Neutrophil (primary cell): Measurements from ENCODE around the gene TRIL.

Source experiments
- H3K27ac ChIP-seq: fragments of 200-600 bp; sonication (generic); 2 replicates; pipeline ENCODE4 v1.5.1; 2016; ENCODE audit warnings: mild to moderate bottlenecking, moderate library complexity
- H3K27me3 ChIP-seq: fragments of 200-600 bp; sonication (generic); 2 replicates; pipeline ENCODE4 v1.6.0; 2016; ENCODE audit warnings: mild to moderate bottlenecking
- H3K36me3 ChIP-seq: fragments of 200-600 bp; sonication (generic); 2 replicates; pipeline ENCODE4 v1.5.1; 2017
- H3K4me1 ChIP-seq, 2 experiments: fragments of 200-600 bp in 1 of 2; sonication (generic) in 1 of 2; 1 replicate in 1 of 2; 2 replicates in 1 of 2; pipeline versions ENCODE4 v1.5.1 to v1.6.1; 2013 to 2016; ENCODE audit warnings: low read depth in 1 of 2, low read length in 1 of 2, mild to moderate bottlenecking in 1 of 2, moderate library complexity in 1 of 2; ENCODE audit not compliant: control insufficient read depth in 1 of 2, insufficient read depth in 1 of 2
- H3K4me3 ChIP-seq, 2 experiments: fragments of 200-600 bp in 1 of 2; sonication (generic) in 1 of 2; 1 replicate in 1 of 2; 2 replicates in 1 of 2; pipeline ENCODE4 v1.5.1; 2013 to 2016; ENCODE audit warnings: low read depth in 1 of 2, low read length in 1 of 2, mild to moderate bottlenecking in 1 of 2, moderate library complexity in 1 of 2
- H3K9me3 ChIP-seq: fragments of 200-600 bp; sonication (generic); 2 replicates; pipeline ENCODE4 v1.5.1; 2016
- CTCF ChIP-seq: fragments of 200-600 bp; sonication (generic); IDR thresholded peaks from 2 replicates; pipeline ENCODE4 v1.5.1; 2016; ENCODE audit warnings: antibody characterized with exemption

TRIL gene

GRCh38 chr7:28958235-28958979 lies at the start of gene TRIL:
TSS of gene TRIL (minus strand) at chr7:28958330. CDS start at chr7:28958046, 284 bp downstream.
- H3K27me3 ChIP-seq = peaks cover 95% of the 10 kb centered on the region
- peaks cover 36 to 38% of the 10 kb centered on the region in 2 experiments for H3K4me1 ChIP-seq
- H3K36me3 ChIP-seq = no peaks in the 10 kb centered on the region
- no peak within 1 kb of the TSS for H3K27ac ChIP-seq
- H3K4me3 ChIP-seq = peak within 1 kb of the TSS in 1 of 2 experiments; percentile 65
- no peak for TF ChIP-seq CTCF
- H3K9me3 ChIP-seq = no peaks in the 10 kb centered on the region

- Histone ChIP-seq H3K4me3 (no peak overlapping the region), H3K4me1 (peaks cover under 1 to 15% of the 10 kb centered on the region in 2 experiments), H3K9me3 (no peaks in the 10 kb centered on the region), H3K27ac (no peak overlapping the region), H3K27me3 (no peaks in the 10 kb centered on the region), H3K36me3 (no peaks in the 10 kb centered on the region)
- TF ChIP-seq CTCF = no peak
Observed at GRCh38 chr7:29007127-29007526, 49.0 kb upstream of the TRIL start.

- no peaks in the 10 kb centered on the region for H3K36me3 ChIP-seq
- H3K27me3 ChIP-seq = no peaks in the 10 kb centered on the region
- H3K9me3 ChIP-seq = no peaks in the 10 kb centered on the region
- H3K4me1 ChIP-seq = peaks cover 13 to 28% of the 10 kb centered on the region in 2 experiments
- H3K27ac ChIP-seq = no peak overlapping the region
- no peak overlapping the region for H3K4me3 ChIP-seq
- no peak for TF ChIP-seq CTCF
Observed at GRCh38 chr7:29005829-29006228, 47.7 kb upstream of the TRIL start.

GRCh38 chr7:29005406-29005805 lies 47.3 kb upstream of the TRIL start:
- TF ChIP-seq CTCF = no peak
- Histone ChIP-seq H3K27me3 (no peaks in the 10 kb centered on the region), H3K9me3 (no peaks in the 10 kb centered on the region), H3K36me3 (no peaks in the 10 kb centered on the region), H3K4me1 (peaks cover 17 to 30% of the 10 kb centered on the region in 2 experiments), H3K4me3 (no peak overlapping the region), H3K27ac (no peak overlapping the region)

- H3K9me3 ChIP-seq = no peaks in the 10 kb centered on the region
- H3K4me3 ChIP-seq = no peak overlapping the region
- no peaks in the 10 kb centered on the region for H3K36me3 ChIP-seq
- no peak for TF ChIP-seq CTCF
- no peak overlapping the region for H3K27ac ChIP-seq
- H3K27me3 ChIP-seq = no peaks in the 10 kb centered on the region
- H3K4me1 ChIP-seq = peaks cover 19 to 32% of the 10 kb centered on the region in 2 experiments
Observed at GRCh38 chr7:29003703-29004102, 45.6 kb upstream of the TRIL start.
